K562 (cell line): ENCODE measurements around the gene PPM1L. TPM values are rescaled to one million over a fixed set of nuclear protein-coding genes. Genes with fewer than 3 reads are reported as not detected.

Source experiments
- ATAC-seq: fragments of 200-7000 bp; cut with Tn5 transposase; 3 replicates; pipeline ENCODE4 v1.9.1; 2020; ENCODE audit warnings: moderate library complexity
- BruUV-seq: library from RNA; stranded (reverse); fragments of 400-500 nt; replicated peaks from 2 replicates; lab custom pipeline; 2021; lab: Mats Ljungman, UMichigan
- CTCF ChIA-PET: fragments of 300-600 bp; formaldehyde crosslinking; extraction: SDS; loops from one replicate; lab custom pipeline; 2021; ENCODE audit warnings: low intra/inter-chr PET ratio; lab: Yijun Ruan, JAX
- POLR2A ChIA-PET: fragments of 300-600, 350-650 bp; sonication (Branson Sonifier 250); formaldehyde crosslinking; extraction: SDS; loops from one replicate; lab custom pipeline; 2021; ENCODE audit warnings: antibody characterized with exemption, inconsistent platforms; lab: Yijun Ruan, JAX
- DNase-seq, 4 experiments: peaks; one replicate each; pipeline versions ENCODE4 v3.0.0 to v3.0.0-alpha.2; 2011 to 2018; ENCODE audit warnings: low spot score in 3 of 4, mixed read lengths in 3 of 4; ENCODE audit errors: extremely low read depth in 1 of 4
- FAIRE-seq: peaks from 2 replicates; lab custom pipeline; 2011; peaks lifted over from hg19 to GRCh38; lab: Jason Lieb, UNC
- H2AFZ ChIP-seq: 2 replicates; pipeline ENCODE4 v1.6.0; 2011; ENCODE audit warnings: low read depth, low read length, control low read depth, inconsistent platforms
- H3K27ac ChIP-seq: fragments of 200-600 bp; 3 replicates; pipeline ENCODE4 v1.8.0; 2011; ENCODE audit warnings: low read depth, mild to moderate bottlenecking, control low read depth, inconsistent platforms, low read length, moderate library complexity, mixed read lengths; ENCODE audit errors: extremely low read depth
- H3K27me3 ChIP-seq, 2 experiments: fragments of 300-600 bp in 1 of 2; 2 replicates in 1 of 2; 3 replicates in 1 of 2; pipeline versions ENCODE4 v1.6.0 to v1.8.0; 2011; ENCODE audit warnings: inconsistent platforms in 2 of 2, low read length in 2 of 2, mild to moderate bottlenecking in 1 of 2, mixed read lengths in 1 of 2, moderate library complexity in 1 of 2; ENCODE audit not compliant: control insufficient read depth in 2 of 2, insufficient read depth in 2 of 2
- H3K36me3 ChIP-seq: fragments of 300-600 bp; 3 replicates; pipeline ENCODE4 v1.8.0; 2011; ENCODE audit warnings: mild to moderate bottlenecking, low read length, inconsistent platforms; ENCODE audit not compliant: control insufficient read depth, insufficient read depth
- H3K4me1 ChIP-seq, 2 experiments: fragments of 200-600 bp in 1 of 2; replicated peaks in 1 of 2; 2 replicates in 1 of 2; 3 replicates in 1 of 2; pipeline versions ENCODE4 v1.5.1 to v1.8.0; 2011; ENCODE audit warnings: inconsistent platforms in 2 of 2, low read length in 2 of 2, mild to moderate bottlenecking in 1 of 2, mixed read lengths in 1 of 2, moderate library complexity in 1 of 2; ENCODE audit not compliant: control insufficient read depth in 2 of 2, insufficient read depth in 2 of 2
- H3K4me2 ChIP-seq: 2 replicates; pipeline ENCODE4 v1.6.1; 2011; ENCODE audit warnings: low read length, control low read depth, inconsistent platforms, mixed read lengths; ENCODE audit not compliant: insufficient read depth
- H3K4me3 ChIP-seq: fragments of 200-600 bp; sonication (generic), shearing (Covaris generic); 2 replicates; pipeline ENCODE4 v1.5.1; 2016; ENCODE audit warnings: control low read depth, inconsistent platforms
- H3K79me2 ChIP-seq: fragments of 200-600 bp; 3 replicates; pipeline ENCODE4 v1.8.0; 2011; ENCODE audit warnings: low read length, inconsistent platforms; ENCODE audit not compliant: control insufficient read depth, insufficient read depth
- H3K9ac ChIP-seq, 2 experiments: 2 replicates each; pipeline versions ENCODE4 v1.6.0 to v1.6.1; 2011; ENCODE audit warnings: low read depth in 2 of 2, low read length in 2 of 2, control low read depth in 1 of 2, inconsistent platforms in 1 of 2, mild to moderate bottlenecking in 1 of 2, mixed read lengths in 1 of 2; ENCODE audit not compliant: insufficient read depth in 1 of 2
- H3K9me1 ChIP-seq: one replicate; pipeline ENCODE4 v1.6.0; 2011; ENCODE audit warnings: inconsistent platforms, mild to moderate bottlenecking, low read length, moderate library complexity; ENCODE audit not compliant: control insufficient read depth, insufficient read depth
- H3K9me3 ChIP-seq: replicated peaks from 2 replicates; pipeline ENCODE4 v1.5.1; 2011; ENCODE audit warnings: low read depth, low read length, inconsistent platforms; ENCODE audit not compliant: control insufficient read depth, insufficient read depth
- H4K20me1 ChIP-seq: replicated peaks from 2 replicates; pipeline ENCODE4 v1.6.1; 2011; ENCODE audit warnings: low read length, inconsistent platforms, mixed read lengths; ENCODE audit not compliant: control insufficient read depth, insufficient read depth
- BACH1 ChIP-seq: fragments of 200-800 bp; sonication (Bioruptor generic); IDR thresholded peaks from 2 replicates; pipeline ENCODE4 v1.6.1; 2016; ENCODE audit warnings: missing genetic modification characterization, missing compliant biosample characterization
- KAT8 ChIP-seq: fragments of 450-650 bp; IDR thresholded peaks from 2 replicates; pipeline ENCODE4 v1.6.1; 2016; ENCODE audit warnings: low read depth, mild to moderate bottlenecking
- SRSF1 ChIP-seq: fragments of 200-400 bp; formaldehyde crosslinking; IDR thresholded peaks from 2 replicates; pipeline ENCODE4 v1.6.1; 2017; ENCODE audit warnings: mild to moderate bottlenecking, low read depth, low read length, moderate library complexity
- TFAM ChIP-seq: fragments of 250-450 bp; sonication (Bioruptor Pico); conservative IDR thresholded peaks from 2 replicates; pipeline ENCODE4 v1.5.0; 2021; ENCODE audit warnings: mild to moderate bottlenecking, moderate library complexity
- ZNF41 ChIP-seq: fragments of 250-450 bp; sonication (Bioruptor Pico); conservative IDR thresholded peaks from 2 replicates; pipeline ENCODE4 v1.4.0; 2020; ENCODE audit warnings: mild to moderate bottlenecking
- WGBS: fragments of 100-300 bp; shearing (Covaris generic); methylation state at CpG from one replicate; pipeline ENCODE4 v1.1.6; 2016; ENCODE audit warnings: low coverage, mixed read lengths; ENCODE audit not compliant: insufficient coverage; ENCODE audit errors: missing lambda C conversion rate; 5-methylcytosine and 5-hydroxymethylcytosine counted together
- in situ Hi-C: fragments of 300-500 bp; cut with MboI; formaldehyde crosslinking; loops from 4 replicates; pipeline ENCODE4 v1.15.0; 2018; ENCODE audit warnings: inconsistent platforms, mixed read lengths
- intact Hi-C: fragments of 100-400 bp; cut with micrococcal nuclease; formaldehyde crosslinking; loops from 2 replicates; pipeline ENCODE4 v1.14.2; 2022
- polyA plus RNA-seq, 8 experiments: library from polyadenylated mRNA; depleted of rRNA in 4 of 8; stranded (reverse) in 5 of 8; unstranded in 3 of 8; fragments of >200 nt; fragmentation: Nextera tagmentation in 2 of 8; fragmentation: Illumina TruSeq in 1 of 8; extraction: Ambion mirVana in 2 of 8; extraction: Trizol in 1 of 8; gene quantifications; 2 replicates each; pipeline versions ENCODE4 v1.2.1 to v1.2.3, GENCODE V29; 2011 to 2014; ENCODE audit warnings: inconsistent platforms in 1 of 8, missing spikeins in 1 of 8
- total RNA-seq, 7 experiments: library from RNA; depleted of rRNA in 6 of 7; stranded (reverse); fragments of >200 nt in 6 of 7; fragmentation: Illumina TruSeq in 2 of 7; extraction: Trizol in 2 of 7; gene quantifications; 2 replicates each; pipeline versions ENCODE4 v1.2.1 to v1.2.3, GENCODE V29; 2011 to 2021; ENCODE audit warnings: low replicate concordance in 1 of 7
- TF ChIP-seq, protein P1 (sequence below): sonication (generic); IDR thresholded peaks from 2 replicates; pipeline ENCODE4 v1.6.1; 2016
- TF ChIP-seq, protein P2 (sequence below): fragments of 450-650 bp; formaldehyde crosslinking; IDR thresholded peaks from 2 replicates; pipeline ENCODE4 v1.4.0; 2020; ENCODE audit warnings: mild to moderate bottlenecking, moderate library complexity

PPM1L gene
- total and polyA plus RNA-seq, 9 of the 15 experiments (the other 6 are each of a cell fraction or from before 2014, with no cell fraction given) = 0.01 to 0.41 (median 0.14) TPM

DNA sequence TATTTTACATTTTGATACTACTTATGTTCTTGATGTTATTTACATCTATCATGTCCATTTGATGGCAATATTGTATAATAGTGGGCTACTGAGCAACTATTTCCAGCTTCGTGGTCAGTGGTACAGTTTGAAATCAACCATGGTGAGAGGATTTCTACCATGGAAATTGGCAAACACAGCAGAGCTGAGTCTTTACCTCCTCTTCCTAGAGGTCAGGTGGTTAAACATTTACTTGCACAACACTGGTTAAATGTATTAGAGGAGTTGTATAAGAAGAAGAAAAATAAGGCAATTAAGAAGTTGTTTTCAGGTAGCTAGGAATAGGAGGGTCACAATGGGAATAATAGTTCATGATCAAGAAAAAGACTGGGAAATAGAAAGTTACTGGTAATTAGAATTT is 7.2 kb upstream of the PPM1L start:
- Histone ChIP-seq H3K27ac (no peak overlapping the region), H3K9me3 (no peaks in the 10 kb centered on the region), H3K36me3 (no peaks in the 10 kb centered on the region), H3K27me3 (no peaks in the 10 kb centered on the region), H3K4me1 (no peaks in the 10 kb centered on the region), H2AFZ (no peak overlapping the region), H3K4me2 (no peak overlapping the region), H4K20me1 (no peaks in the 10 kb centered on the region), H3K9ac (no peak overlapping the region), H3K4me3 (no peak overlapping the region), H3K79me2 (no peaks in the 10 kb centered on the region), H3K9me1 (no peaks in the 10 kb centered on the region)
- POLR2A ChIA-PET = no interaction called here
- intact Hi-C loops = no loop called here
- DNase-seq = no peak
- TF ChIP-seq, protein P1, sequence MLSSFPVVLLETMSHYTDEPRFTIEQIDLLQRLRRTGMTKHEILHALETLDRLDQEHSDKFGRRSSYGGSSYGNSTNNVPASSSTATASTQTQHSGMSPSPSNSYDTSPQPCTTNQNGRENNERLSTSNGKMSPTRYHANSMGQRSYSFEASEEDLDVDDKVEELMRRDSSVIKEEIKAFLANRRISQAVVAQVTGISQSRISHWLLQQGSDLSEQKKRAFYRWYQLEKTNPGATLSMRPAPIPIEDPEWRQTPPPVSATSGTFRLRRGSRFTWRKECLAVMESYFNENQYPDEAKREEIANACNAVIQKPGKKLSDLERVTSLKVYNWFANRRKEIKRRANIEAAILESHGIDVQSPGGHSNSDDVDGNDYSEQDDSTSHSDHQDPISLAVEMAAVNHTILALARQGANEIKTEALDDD = no peak
- TF ChIP-seq SRSF1 (no peak), BACH1 (tag) (no peak), TFAM (CRISPR knock-in tag) (no peak), ZNF41 (CRISPR knock-in tag) (no peak), KAT8 (no peak)
- TF ChIP-seq, protein P2, sequence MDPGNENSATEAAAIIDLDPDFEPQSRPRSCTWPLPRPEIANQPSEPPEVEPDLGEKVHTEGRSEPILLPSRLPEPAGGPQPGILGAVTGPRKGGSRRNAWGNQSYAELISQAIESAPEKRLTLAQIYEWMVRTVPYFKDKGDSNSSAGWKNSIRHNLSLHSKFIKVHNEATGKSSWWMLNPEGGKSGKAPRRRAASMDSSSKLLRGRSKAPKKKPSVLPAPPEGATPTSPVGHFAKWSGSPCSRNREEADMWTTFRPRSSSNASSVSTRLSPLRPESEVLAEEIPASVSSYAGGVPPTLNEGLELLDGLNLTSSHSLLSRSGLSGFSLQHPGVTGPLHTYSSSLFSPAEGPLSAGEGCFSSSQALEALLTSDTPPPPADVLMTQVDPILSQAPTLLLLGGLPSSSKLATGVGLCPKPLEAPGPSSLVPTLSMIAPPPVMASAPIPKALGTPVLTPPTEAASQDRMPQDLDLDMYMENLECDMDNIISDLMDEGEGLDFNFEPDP (CRISPR knock-in tag) = no peak
- CTCF ChIA-PET = no interaction called here
- 0% methylated on average over 1 of the region's 1 CpG for WGBS
- no TSS peak for BruUV-seq
- no peak for FAIRE-seq
- in situ Hi-C loops = no loop called here
- no peak for ATAC-seq
